Measurements from ENCODE around the gene LINGO1.

LINGO1 gene

GRCh38 chr15:77589839-77590238, 42.9 kb downstream of the LINGO1 start:
- no peak for DNase-seq

DNA sequence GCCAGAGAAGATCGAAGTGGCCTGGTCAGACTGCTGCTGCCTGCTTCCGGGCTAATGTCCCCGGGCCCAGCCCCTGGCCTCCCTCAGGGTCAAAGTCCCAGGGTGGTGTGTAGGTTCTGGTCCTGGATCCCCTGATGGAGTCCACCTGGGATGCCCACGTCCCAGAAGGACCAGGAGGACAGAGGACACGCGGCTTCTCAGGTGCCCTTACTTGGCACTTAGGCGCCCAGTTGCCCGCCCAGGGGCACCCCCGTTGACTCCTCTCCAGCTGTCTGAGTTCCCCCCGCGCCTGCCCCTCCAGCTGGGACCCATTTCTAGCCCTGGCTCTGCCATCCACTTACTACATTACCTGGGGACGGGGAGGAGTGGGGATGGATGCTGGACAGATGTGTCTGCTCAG, 44.6 kb downstream of the LINGO1 start:
- DNase-seq = no peak

- DNase-seq = no peak
Observed at GRCh38 chr15:77584691-77585090, 48.0 kb downstream of the LINGO1 start.

DNA sequence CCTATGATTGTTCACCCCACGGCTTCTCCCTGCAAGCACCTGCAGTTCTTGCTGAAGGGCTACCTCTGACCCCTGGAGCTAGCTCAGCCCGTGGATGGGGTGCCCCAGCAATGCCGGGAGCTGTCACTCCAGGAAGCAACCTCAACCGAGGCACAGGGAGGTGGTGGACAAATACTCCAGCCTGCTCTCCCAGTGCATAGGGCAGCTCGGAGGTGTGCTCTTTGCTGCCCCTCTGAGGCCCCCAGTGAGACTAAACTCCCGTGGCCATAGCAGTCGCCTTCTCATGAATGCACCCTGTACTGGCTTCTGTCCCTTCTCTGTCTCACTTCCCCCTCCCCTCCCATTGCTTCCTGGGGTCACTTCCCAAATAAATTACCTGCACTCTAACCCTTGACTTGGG, 48.5 kb downstream of the LINGO1 start:
- peak; percentile 41 for DNase-seq

DNA sequence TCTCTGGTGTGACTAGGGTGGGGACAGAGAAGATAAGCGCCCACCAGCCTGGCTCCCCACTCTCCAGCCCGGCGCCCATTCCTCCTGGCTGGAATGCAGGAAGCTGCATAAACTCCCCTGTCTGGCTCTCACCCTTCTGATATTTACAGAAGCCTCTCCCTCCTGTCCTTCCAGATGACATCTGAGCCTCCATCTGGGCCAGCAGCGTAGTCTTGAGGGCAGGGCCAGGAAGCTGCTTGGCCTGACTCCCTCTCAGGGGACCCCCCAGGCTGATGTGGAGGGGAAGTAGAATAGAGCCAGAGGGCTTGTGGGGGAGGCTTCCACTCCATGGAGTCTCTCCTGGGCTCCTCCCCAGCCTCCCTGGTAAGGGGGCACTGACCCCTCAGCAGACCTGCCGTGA, 49.9 kb downstream of the LINGO1 start:
- DNase-seq = no peak

- DNase-seq = no peak
Observed at GRCh38 chr15:77581896-77582569, 50.7 kb downstream of the LINGO1 start.

GRCh38 chr15:77580996-77581682, 51.6 kb downstream of the LINGO1 start:
- DNase-seq = no peak

DNA sequence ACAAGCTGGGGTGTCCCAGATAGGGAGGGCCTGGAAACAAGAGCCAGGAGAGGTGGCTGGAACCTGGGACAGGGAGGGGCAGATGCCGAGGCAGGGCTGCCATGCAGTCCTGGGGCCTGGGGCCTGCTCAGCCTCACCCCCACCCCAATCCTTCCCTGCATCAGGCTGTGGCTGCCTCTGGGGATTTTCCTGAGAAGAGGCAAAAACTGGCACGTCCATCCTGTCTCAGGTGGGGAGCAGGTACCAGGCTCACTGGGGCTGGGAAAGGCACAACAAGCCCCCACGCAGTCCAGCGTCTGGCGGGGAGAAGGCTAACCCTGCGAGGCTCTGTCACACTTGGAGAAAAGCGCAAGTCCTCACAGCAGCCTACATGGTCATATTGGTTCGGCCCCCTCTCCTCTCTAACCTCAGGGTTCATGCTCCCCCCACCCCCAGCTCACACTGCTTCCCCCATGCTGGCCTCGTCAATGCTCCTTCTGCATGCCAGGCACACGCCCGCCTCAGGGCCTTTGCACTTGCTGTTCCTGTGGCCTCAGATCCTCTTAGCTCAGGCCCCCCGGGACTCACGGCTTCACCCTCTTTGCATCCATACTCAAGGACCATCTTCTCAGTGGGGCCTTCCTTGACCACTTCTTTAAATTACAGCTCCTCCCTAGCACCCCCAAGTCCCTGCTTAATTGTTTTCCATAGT, 53.1 kb downstream of the LINGO1 start:
- no peak for DNase-seq

GRCh38 chr15:77578641-77579372, 53.9 kb downstream of the LINGO1 start:
- DNase-seq = no peak

- DNase-seq = peak; percentile 19
Observed at GRCh38 chr15:77577366-77577950, 55.3 kb downstream of the LINGO1 start.

GRCh38 chr15:77576538-77576937, 56.2 kb downstream of the LINGO1 start:
- DNase-seq = no peak

GRCh38 chr15:77575203-77575934, 57.3 kb downstream of the LINGO1 start:
- no peak for DNase-seq

DNA sequence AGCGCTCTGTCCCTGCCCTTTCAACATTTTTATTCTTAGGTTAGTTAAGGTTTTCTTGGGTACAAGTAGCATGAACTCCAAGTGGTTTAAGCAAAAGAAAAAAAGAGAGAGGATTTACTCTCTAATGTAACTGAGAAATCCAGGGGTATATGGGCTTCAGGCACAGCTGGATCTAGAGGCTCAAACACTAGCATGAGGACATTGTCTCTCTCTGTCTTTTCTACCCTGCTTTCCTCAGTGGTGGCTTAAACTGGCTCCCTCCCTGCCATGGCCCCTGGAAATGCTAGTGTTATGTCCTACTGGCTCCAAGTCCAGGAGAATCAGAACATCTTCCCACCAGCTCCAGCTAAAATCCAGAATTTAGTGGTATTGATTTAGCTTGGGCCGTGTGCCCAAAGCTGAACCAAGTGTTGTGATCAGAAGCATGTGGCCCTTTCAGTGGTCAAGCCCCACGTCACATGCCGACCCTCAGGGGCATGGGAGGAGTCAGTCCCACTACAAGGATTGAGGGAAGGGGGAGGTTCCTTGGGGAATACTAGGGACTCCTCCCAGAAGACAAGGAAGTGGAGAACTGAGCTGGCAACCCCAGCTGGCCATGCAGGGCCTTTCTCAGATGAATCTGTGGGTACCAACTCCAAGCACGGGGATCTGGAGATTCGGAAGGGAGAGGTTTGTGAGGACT, 58.0 kb downstream of the LINGO1 start:
- no peak for DNase-seq

- no peak for DNase-seq
Observed at GRCh38 chr15:77573802-77574201, 58.9 kb downstream of the LINGO1 start.

GRCh38 chr15:77572186-77572585, 60.5 kb downstream of the LINGO1 start:
- DNase-seq = no peak

DNA sequence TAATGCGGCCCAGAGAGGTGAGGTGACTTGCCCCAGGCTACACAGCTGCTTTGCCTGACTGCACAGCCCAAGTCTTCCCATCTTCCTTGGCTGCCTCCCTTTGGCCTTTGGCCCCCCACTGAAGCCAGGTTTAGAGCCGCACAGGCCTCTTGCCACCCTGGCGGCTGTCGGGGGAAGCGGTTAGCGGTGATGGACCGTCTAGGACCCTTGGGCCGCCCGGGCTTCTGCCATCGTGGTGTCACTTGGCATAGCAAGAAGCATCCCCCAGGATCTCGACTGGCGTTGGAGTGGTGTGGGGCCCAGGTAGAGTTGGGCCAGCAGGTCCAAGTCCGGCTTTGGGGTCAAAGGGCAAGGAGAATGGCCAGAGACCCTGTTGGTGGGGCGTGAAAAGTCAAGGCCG, 61.0 kb downstream of the LINGO1 start:
- no peak for DNase-seq

- no peak for DNase-seq
Observed at GRCh38 chr15:77571181-77571580, 61.5 kb downstream of the LINGO1 start.

DNA sequence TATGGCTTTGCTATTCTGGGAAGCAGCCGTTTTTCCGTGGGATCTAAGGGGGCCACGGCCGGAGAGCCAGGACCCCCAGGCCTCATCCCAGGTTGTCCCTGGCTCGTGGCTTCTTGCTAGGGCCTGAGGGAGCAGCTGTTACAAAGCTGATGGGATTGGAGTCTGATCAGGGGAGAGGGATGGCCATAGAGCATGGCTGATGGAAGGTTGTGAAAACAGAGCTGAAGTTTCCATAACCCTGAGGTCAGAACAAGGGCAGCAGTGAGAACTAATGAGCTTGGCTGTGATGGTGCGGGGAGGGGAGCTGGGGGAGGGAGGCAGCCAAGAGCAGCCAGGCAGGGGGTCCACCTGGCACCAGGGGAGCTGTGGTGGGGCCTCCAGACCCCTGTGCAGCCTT, 63.0 kb downstream of the LINGO1 start:
- peak; percentile 40 for DNase-seq

DNA sequence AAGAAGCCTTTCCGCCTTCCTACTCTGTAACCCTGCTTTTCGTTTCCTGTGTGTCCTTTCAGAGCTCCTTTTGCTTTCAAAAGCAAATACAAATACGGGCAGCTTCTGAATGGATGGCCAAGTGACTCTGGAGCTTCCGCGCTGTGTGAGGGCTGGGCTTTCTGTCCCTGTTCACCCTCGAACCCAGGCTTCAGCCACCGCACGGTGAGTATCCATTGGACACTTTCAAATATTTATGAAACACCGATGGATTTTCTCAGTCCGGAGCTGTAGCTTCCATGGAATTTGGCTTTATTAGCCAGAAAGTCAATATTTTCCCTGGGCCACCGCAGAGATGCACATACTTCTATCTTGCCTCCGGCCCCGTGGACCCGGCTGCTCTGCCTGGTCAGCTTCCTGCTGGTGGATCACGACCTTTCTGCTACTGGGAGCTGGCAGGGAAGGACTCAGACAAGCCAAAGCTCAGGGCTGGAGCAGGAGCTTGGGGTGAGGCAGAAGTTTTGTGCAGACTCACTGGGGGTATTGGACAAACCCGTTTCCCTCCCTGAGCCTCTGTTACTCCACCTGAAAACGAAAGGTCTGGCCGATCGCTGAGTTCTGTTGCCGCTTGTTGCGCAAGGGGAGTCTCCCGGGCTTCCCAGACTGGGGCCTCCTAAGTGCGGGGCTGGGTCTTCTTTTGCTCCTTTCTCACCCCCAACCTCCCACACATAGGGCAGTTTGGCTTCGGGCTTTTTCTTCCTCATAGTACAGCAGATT, 63.6 kb downstream of the LINGO1 start:
- peak; percentile 57 for DNase-seq

DNA sequence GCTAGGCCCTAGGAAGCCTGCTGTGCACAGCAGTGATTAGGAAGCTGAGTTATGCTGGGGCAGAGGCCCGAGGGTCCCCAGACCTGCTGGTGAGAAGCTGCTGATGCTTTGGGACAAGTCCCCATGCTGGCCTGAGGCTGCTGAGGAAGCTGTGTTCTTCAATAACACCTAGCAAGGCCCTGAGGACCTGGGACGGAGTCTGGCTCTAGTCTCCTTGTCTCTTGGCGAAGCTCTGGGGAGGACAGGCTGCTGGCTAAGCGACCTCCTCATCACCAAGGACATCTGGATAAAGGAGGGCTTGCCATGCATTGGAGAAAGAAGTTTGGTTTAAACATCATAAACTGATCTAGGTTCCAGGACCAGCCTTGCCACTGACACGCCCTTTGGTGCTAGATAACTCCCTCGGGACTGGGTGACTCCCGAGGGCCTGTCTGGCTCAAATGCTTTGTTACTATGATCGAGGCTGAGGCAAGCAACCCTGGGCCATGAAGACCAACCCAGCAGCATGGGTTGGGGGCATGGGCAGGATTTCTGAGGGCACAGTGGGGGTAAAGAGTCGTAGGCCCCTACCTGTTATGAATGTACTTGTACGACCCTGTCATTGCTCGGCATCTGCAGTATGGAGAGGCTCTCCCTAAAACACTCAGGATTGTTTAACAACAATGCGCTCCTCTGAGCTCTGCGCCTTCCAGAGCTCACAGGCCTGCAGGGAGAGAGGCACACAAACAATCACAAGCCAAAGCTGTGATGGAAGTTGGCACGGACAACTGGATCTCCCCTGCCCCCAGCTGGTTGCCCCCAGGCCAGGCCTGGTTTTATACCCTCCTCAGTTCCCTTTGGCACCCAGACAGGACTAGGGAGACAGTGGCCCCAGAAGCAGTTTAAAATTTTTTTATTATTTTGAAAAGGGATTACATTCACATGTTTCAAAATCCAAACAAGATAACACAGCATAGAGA, 64.4 kb downstream of the LINGO1 start:
- DNase-seq = no peak

All from DMS53 (cell line).